Smooth muscle cell (in vitro differentiated cells): ENCODE results near the gene RNF113B. TPM values are rescaled to one million over a fixed set of nuclear protein-coding genes. Genes with fewer than 3 reads are reported as not detected.

ENCODE experiments used
- DNase-seq: peaks from one replicate; lab custom pipeline; 2025; ENCODE audit not compliant: unreplicated experiment; lab: John Stamatoyannopoulos, UW
- H2AFZ ChIP-seq: fragments of 200-600 bp; sonication (generic); 2 replicates; pipeline ENCODE4 v1.6.0; 2016; ENCODE audit warnings: antibody characterized with exemption, low read depth, mild to moderate bottlenecking
- H3F3A ChIP-seq: fragments of 200-600 bp; sonication (generic); 2 replicates; pipeline ENCODE4 v1.6.0; 2017; ENCODE audit warnings: antibody characterized with exemption, low read depth
- H3K27ac ChIP-seq: fragments of 200-600 bp; sonication (generic); 2 replicates; pipeline ENCODE4 v1.5.1; 2016; ENCODE audit warnings: low read depth, mild to moderate bottlenecking
- H3K27me3 ChIP-seq: fragments of 200-600 bp; sonication (generic); 2 replicates; pipeline ENCODE4 v1.6.1; 2016; ENCODE audit warnings: low read depth, mild to moderate bottlenecking
- H3K36me3 ChIP-seq: fragments of 200-600 bp; sonication (generic); 2 replicates; pipeline ENCODE4 v1.5.1; 2016; ENCODE audit warnings: low read depth
- H3K4me1 ChIP-seq: fragments of 200-600 bp; sonication (generic); 2 replicates; pipeline ENCODE4 v1.5.1; 2016; ENCODE audit warnings: low read depth
- H3K4me2 ChIP-seq: fragments of 200-600 bp; sonication (generic); 2 replicates; pipeline ENCODE4 v1.6.0; 2016; ENCODE audit warnings: mild to moderate bottlenecking
- H3K4me3 ChIP-seq: fragments of 200-600 bp; sonication (generic); 2 replicates; pipeline ENCODE4 v1.5.1; 2016; ENCODE audit warnings: mild to moderate bottlenecking
- H3K79me2 ChIP-seq: fragments of 200-600 bp; sonication (generic); 2 replicates; pipeline ENCODE4 v1.6.0; 2016; ENCODE audit warnings: low read depth, mild to moderate bottlenecking
- H3K9ac ChIP-seq: fragments of 200-600 bp; sonication (generic); 2 replicates; pipeline ENCODE4 v1.6.0; 2016; ENCODE audit warnings: low read depth
- H3K9me3 ChIP-seq: fragments of 200-600 bp; sonication (generic); replicated peaks from 2 replicates; pipeline ENCODE4 v1.5.1; 2016; ENCODE audit warnings: low read depth
- H4K20me1 ChIP-seq: fragments of 200-600 bp; sonication (generic); 2 replicates; pipeline ENCODE4 v1.6.0; 2016; ENCODE audit warnings: low read depth
- CTCF ChIP-seq: fragments of 200-600 bp; sonication (generic); IDR thresholded peaks from 2 replicates; pipeline ENCODE4 v1.5.1; 2017; ENCODE audit warnings: borderline replicate concordance, mild to moderate bottlenecking, antibody characterized with exemption; ENCODE audit not compliant: insufficient read depth, poor library complexity, severe bottlenecking
- WGBS: methylation state at CpG from one replicate; pipeline ENCODE4 v1.1.7; 2016; ENCODE audit warnings: low lambda C conversion rate; 5-methylcytosine and 5-hydroxymethylcytosine counted together
- polyA plus RNA-seq: library from polyadenylated mRNA; unstranded; fragments of >200 nt; fragmentation: Nextera tagmentation; extraction: Ambion mirVana; gene quantifications from 2 replicates; pipeline ENCODE4 v1.2.1, GENCODE V29; 2016
- total RNA-seq: library from RNA; depleted of rRNA; stranded (reverse); fragments of >200 nt; gene quantifications from 2 replicates; pipeline ENCODE4 v1.2.3, GENCODE V29; 2014

RNF113B gene
- total and polyA plus RNA-seq, 2 experiments from 2014 or later = 0.38 TPM; not detected in 1

DNA sequence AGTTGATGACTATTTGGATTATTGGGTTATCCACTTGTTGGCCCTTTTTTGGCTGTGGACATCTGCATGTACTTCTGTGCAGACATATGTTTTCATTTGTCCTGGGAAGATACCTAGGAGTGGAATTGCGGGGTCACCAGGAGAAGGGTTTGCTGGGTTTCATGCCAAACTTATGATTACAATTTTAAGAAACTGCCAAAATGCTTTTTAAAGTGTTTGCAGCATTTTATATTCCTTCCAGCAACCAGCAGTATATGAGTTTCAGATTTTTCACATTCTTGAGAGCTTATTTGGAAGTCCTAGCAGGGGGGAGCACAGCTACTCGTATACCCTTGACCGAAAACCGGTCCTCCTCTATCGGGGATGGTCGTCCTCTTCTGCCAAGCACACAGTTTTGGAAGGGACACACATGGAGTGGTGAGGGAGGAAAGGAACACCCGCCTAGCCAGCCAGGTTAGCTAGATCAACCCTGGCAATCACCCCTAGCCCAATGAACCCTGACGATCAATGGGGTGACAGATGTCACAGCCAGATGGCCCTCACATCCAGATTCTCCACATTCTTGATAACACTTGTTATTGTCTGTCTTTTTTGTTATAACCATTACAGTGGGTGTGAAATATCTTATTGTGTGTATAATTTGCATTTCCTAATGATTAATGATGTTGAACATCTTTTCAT is 26.7 kb upstream of the RNF113B start:
- Histone ChIP-seq H3K27ac (no peak overlapping the region), H3K9ac (no peak overlapping the region)

GRCh38 chr13:98201984-98202383 is 24.9 kb upstream of the RNF113B start:
- Histone ChIP-seq H3K4me1 (peaks cover 29% of the 10 kb centered on the region), H3K27ac (peak overlapping the region; percentile 26)

More for the DNA sequence above, 26.7 kb upstream of the RNF113B start:
- no peak overlapping the region for H2AFZ ChIP-seq
- H3K4me2 ChIP-seq = no peak overlapping the region
- H3K4me3 ChIP-seq = no peak overlapping the region
- H3F3A ChIP-seq = peaks cover 27% of the 10 kb centered on the region
- no peaks in the 10 kb centered on the region for H3K27me3 ChIP-seq
- H4K20me1 ChIP-seq = peaks cover 12% of the 10 kb centered on the region
- H3K9me3 ChIP-seq = peaks cover 8% of the 10 kb centered on the region
- DNase-seq = no peak
- WGBS = 98% methylated on average over 8 of the region's 8 CpGs
- TF ChIP-seq CTCF = no peak
- no peaks in the 10 kb centered on the region for H3K36me3 ChIP-seq
- peaks cover 34% of the 10 kb centered on the region for H3K4me1 ChIP-seq
- peaks cover 68% of the 10 kb centered on the region for H3K79me2 ChIP-seq

DNA sequence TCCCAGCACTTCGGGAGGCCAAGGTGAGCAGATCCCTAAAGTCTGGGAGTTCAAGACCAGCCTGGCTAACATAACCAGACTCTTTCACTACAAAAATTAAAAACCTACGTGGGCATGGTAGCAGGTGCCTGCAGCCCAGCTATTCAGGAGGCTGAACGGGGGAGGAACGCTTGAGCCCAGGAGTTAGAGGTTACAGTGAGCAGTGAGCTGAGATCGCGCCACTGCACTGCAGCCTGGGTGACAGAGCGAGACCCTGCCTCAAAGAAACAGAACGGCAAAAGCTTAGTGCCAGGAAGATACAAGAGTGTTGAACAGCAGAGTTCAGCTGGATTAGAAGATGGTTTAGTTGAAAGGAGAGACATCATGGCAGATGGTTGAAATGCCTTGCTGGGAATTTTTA is 24.1 kb upstream of the RNF113B start:
- H3K9me3 ChIP-seq = peaks cover 8% of the 10 kb centered on the region
- WGBS = 78% methylated on average over 8 of the region's 8 CpGs
- H3K27ac ChIP-seq = no peak overlapping the region
- H3K27me3 ChIP-seq = no peaks in the 10 kb centered on the region
- H3K4me1 ChIP-seq = peaks cover 29% of the 10 kb centered on the region
- no peak overlapping the region for H3K9ac ChIP-seq
- peaks cover 20% of the 10 kb centered on the region for H4K20me1 ChIP-seq
- peaks cover 86% of the 10 kb centered on the region for H3K79me2 ChIP-seq
- no peaks in the 10 kb centered on the region for H3K36me3 ChIP-seq
- no peak overlapping the region for H3K4me3 ChIP-seq
- no peak for TF ChIP-seq CTCF
- no peak for DNase-seq
- H2AFZ ChIP-seq = no peak overlapping the region
- peaks cover 20% of the 10 kb centered on the region for H3F3A ChIP-seq
- no peak overlapping the region for H3K4me2 ChIP-seq

More at GRCh38 chr13:98201984-98202383, 24.9 kb upstream of the RNF113B start:
- peaks cover 20% of the 10 kb centered on the region for H3F3A ChIP-seq
- 16% methylated on average over 6 of the region's 6 CpGs for WGBS
- H2AFZ ChIP-seq = no peak overlapping the region
- H3K36me3 ChIP-seq = no peaks in the 10 kb centered on the region
- no peaks in the 10 kb centered on the region for H3K27me3 ChIP-seq
- H3K9me3 ChIP-seq = peaks cover 8% of the 10 kb centered on the region
- H3K9ac ChIP-seq = no peak overlapping the region
- peaks cover 12% of the 10 kb centered on the region for H4K20me1 ChIP-seq
- H3K79me2 ChIP-seq = peaks cover 79% of the 10 kb centered on the region
- no peak overlapping the region for H3K4me3 ChIP-seq
- DNase-seq = no peak
- no peak for TF ChIP-seq CTCF
- peak overlapping the region; percentile 12 for H3K4me2 ChIP-seq
